ENCODE measurements around the gene TRPM4. TPM values are rescaled to one million over a fixed set of nuclear protein-coding genes. Genes with fewer than 3 reads are reported as not detected.

TRPM4 gene
- not detected for total RNA-seq

DNA sequence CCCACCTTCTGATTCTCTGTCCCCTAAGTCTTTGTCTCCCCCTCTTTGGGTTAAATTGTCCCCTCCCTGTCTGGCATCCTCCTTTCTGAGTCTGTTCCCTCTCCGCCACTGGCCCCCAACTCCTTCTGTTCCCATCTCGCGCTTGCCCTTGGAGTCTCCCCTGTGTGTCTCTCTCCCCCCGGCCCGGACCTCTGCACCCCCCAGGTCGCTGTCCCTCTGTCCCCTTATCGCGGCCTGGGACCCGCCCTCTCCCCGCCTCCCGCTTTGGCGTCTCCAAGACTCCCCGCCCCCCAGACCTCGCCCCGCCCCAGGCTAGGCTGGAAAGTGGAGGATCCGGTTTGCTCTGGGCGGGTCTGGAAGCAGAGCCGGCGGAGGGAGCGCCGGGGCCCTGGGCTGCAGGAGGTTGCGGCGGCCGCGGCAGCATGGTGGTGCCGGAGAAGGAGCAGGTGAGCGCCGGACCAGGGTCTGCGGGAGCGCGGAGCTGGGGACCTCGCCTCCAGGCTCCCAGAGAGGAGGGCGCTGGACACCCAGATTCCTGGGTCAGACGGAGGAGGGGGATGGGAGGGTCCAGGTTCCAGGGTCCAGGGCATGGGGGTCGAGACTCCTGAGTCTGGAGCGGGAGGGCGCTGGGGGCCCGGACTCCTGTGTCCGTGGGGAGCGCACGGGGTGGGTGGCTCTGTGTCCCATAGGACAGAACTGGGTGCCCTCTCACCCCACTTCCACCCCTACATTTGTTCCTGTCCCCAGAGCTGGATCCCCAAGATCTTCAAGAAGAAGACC lies at the start of gene TRPM4:
TRPM4 (plus strand) TSS at position 348 of the 780 bp plus-strand sequence; CDS start at position 423, 75 bp downstream.

DNA sequence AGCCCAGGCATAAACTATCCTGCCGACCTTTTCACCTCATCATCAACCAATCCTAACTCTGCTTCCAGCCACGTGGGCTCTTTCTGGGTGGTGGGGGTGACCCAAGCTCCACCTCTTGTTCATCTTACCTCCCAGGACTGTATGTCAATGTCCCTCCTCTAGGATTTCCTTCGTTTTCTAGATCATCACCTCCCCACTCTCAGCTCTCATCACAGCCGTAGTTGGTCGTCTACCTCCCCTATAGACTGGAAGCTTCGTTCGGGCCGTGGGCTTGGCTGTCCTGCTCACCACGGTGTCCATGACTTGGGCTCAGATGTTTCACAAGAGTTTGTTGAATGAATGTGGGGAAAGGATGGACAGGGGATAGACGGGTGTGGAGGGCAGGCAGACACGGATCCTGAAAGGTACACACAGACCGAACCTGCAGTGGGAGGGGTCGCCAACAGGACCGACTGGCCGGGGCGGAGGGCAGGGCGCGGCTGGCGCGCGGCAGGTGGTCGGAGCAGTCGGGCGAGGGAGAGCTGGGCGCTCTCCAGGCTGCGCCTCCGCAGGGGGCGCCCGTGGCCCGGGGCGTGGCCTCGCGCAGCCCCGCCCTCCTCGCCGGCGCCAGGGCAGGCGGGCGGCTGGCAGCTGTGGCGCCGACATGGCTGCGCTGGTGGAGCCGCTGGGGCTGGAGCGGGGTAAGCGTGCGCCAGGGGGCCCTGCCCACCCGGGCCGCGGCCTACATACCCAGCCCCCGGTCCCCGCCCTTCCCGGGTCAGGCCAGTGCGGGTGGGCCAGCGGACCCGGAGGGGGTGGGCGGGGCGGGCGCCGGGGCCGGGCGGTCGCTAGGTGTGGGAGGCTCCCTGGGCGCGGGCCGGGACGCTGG lies 43.6 kb upstream of the TRPM4 start, which contains the start of gene LIN7B:
LIN7B (plus strand) TSS at position 609 of the 868 bp plus-strand sequence; CDS start at position 644, 35 bp downstream.

DNA sequence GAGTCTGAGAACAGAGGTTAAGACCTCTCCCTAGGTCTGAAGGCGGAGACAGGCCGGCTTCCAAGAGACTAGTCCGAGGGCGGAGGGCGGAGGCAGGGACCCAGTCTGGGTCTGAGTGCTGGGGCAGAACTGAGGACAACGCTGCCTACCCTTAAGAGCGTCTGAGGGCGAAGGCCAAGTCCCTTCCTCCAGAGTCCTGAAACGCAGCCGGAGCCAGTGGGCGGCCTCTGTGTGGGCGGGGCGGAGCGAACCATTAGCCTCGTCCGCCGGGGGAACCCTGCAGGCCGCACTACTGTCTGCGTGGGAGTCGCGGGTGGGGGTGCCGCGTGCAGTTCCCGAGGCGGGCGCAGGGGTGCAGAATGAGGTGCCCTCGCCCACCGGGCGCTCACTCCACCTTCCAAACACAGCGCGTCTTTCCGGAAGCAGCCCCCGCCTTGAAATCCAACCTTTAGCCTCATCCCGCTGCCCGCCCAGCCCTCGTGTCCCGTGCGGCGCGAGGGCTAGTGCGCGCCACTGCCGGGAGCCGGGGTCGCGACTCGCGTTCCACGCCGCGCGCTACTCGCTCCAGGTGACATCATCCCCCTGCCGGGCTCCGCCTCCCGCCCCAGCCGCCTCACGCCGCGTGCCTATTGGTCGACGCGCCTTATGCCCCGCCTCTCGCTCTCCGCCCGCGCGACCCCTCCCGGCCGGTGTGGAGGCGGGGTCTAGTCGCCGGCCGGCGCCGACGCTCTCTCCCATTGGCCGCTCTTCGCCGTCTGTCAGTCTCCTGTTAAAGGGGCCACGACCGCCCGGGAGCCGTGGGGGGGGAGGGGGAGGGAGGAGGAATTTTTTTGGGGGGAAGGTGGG lies 38.8 kb upstream of the TRPM4 start, which contains the start of gene C19orf73:
C19orf73 (minus strand) TSS at position 579 of the 846 bp plus-strand sequence; CDS start at position 458, 121 bp downstream.

DNA sequence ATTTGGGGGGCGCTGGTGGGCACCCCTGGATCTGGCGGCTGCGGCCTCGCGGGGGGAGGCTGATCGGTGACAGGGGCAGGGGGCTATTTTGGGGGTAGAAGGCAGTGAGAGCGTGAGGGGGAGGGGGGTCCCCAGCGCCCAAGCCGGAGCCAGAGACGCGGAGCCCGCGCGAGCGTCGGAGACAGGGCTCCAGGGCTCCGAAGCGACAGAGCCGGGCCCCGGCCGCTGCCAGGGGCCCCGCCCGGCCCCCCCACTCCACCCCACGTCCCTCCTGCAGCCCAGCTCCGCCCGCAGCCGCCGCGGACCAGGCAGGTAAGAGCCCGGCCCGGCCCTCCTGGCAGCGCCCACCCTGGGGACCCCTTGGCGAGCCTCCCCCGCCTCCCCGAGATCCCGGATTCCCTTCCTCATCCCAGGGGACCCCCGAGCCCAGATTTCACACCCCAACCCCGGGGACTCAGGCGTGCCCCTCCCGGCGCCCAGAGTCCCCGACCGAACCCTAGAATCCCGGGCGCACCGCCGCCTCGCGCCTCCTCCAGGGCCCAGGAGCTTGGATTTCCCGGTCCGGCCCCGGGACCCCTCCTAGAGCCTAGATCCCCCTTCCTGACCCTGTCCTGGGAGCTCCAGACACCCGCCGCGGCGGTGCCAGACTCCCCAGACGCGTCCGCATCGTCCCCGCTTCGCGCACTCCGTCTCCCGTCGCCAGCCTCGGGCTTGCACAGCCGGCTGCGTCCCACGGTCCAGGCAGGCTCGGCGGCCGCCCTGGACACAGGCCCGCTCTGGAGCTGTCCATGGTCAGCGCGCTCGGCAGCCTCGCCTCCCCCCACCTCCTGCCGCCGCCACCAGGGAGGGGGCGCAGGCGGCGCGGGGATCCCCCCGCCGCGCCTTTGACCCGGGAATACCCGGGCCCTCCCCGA lies 37.9 kb upstream of the TRPM4 start, which contains the start of gene PPFIA3:
PPFIA3 (plus strand) TSS at position 134 of the 914 bp plus-strand sequence. CDS start 8,330 bp downstream, outside the sequence.

DNA sequence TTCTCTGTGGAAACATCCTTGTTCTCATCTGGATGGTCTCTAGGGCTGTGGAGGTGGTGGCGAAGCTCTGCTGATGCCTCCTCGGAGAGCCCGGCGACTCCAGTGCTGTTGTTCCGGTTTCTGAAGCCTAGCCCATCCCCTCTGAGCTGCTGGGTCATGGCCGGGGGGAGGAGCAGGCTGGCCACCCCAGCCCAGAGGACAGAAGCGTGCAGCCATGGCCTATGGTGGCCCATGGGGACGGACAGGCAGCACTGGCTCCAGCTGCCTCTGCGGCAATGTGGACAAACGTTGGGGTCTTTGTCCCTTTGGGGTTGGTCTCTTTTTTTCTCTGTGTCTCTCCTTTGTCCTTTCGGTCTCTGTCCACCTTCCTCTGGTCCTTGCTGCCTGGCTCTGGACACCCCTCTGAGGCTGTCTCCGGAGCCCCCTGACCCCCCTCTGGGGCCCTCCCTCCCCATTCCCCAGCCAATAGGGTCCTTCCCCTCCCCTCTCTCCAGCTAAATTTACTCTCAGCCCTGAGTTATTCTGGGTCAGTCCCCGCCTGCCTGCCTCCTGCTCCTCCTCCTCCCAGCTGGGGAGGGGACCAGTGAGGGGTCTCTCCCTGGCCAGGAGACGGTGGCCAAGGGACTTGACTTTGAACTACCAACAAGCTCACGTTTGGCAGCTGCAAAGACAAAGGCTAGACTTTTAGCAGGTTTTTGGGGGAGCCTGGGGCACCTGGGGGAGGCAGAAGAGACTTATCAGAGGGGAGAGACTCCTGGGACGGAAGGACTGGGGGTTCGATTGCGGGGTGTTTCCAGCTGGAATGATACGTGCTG lies 2.4 kb upstream of the TRPM4 start, which contains the start of gene HRC:
HRC (minus strand) TSS at position 392 of the 815 bp plus-strand sequence; CDS start at position 233, 159 bp downstream.

Other genes with a start within 250 kb of the TRPM4 start
- gene DHDH, start 224.1 kb upstream of the TRPM4 start, total RNA-seq: 1 to 10 TPM; 1.8 to 2.1 TPM
- 100 to 1,000 TPM; 271 to 293 TPM for gene BAX, start 202.9 kb upstream of the TRPM4 start, total RNA-seq
- 100 to 1,000 TPM; 799 to 840 TPM for gene FTL, start 192.5 kb upstream of the TRPM4 start, total RNA-seq
- gene GYS1, start 164.5 kb upstream of the TRPM4 start, total RNA-seq: 10 to 100 TPM; 55.7 to 58.7 TPM
- gene RUVBL2, start 163.9 kb upstream of the TRPM4 start, total RNA-seq: 10 to 100 TPM; 58.4 to 59.0 TPM
- not detected for gene LHB, start 140.7 kb upstream of the TRPM4 start, total RNA-seq
- gene CGB3, start 133.5 kb upstream of the TRPM4 start, total RNA-seq: not detected
- gene CGB2, start 125.9 kb upstream of the TRPM4 start, total RNA-seq: not detected
- not detected for gene CGB1, start 120.9 kb upstream of the TRPM4 start, total RNA-seq
- not detected for gene CGB5, start 113.9 kb upstream of the TRPM4 start, total RNA-seq
- gene CGB8, start 108.7 kb upstream of the TRPM4 start, total RNA-seq: not detected
- not detected for gene CGB7, start 100.0 kb upstream of the TRPM4 start, total RNA-seq
- gene NTF4, start 93.0 kb upstream of the TRPM4 start, total RNA-seq: not detected
- gene KCNA7, start 85.1 kb upstream of the TRPM4 start, total RNA-seq: not detected
- 100 to 1,000 TPM; 201 to 223 TPM for gene SNRNP70, start 72.3 kb upstream of the TRPM4 start, total RNA-seq
- gene LIN7B, start 43.4 kb upstream of the TRPM4 start, total RNA-seq: 1 to 10 TPM; 6.0 to 8.8 TPM
- 1 to 10 TPM; 1.6 to 2.5 TPM for gene C19orf73, start 38.6 kb upstream of the TRPM4 start, total RNA-seq
- 1 to 10 TPM; 3.1 to 4.7 TPM for gene PPFIA3, start 38.2 kb upstream of the TRPM4 start, total RNA-seq
- not detected for gene HRC, start 2.4 kb upstream of the TRPM4 start, total RNA-seq
- gene SLC6A16, start 167.4 kb downstream of the TRPM4 start, total RNA-seq: 1 to 10 TPM; 5.3 to 5.4 TPM
- 100 to 1,000 TPM; 317 to 318 TPM for gene CD37, start 177.6 kb downstream of the TRPM4 start, total RNA-seq
- not detected for gene TEAD2, start 204.6 kb downstream of the TRPM4 start, total RNA-seq
- gene DKKL1, start 206.1 kb downstream of the TRPM4 start, total RNA-seq: not detected
- gene KASH5, start 230.5 kb downstream of the TRPM4 start, total RNA-seq: under 1 TPM; 0.33 to 0.46 TPM

Measured in activated naive CD4-positive, alpha-beta T cell treated with anti-CD3 and anti-CD28 coated beads, Interleukin-2, amount 10 ng/mL, durations not matched to agents 5 hours and 36 hours (primary cell).